ENCODE measurements around the gene SLC15A4. TPM values are rescaled to one million over a fixed set of nuclear protein-coding genes. Genes with fewer than 3 reads are reported as not detected.
A peak's percentile ranks its signal among the peaks of the same experiment; 100 is the strongest.

Gene SLC15A4
- total RNA-seq, 1 donor from 2014 or later: 11.9 TPM

GRCh38 chr12:128815779-128816642 is 7.7 kb downstream of the SLC15A4 start:
- peaks cover 3% of the 10 kb centered on the region for H3K36me3 Mint-ChIP-seq (ENCODE audit: low read depth, unreplicated experiment)
- TF ChIP-seq EZH2 (IDR thresholded peaks at IDR 0.05; ENCODE audit: insufficient read depth, low read length): no peak
- no peak for TF ChIP-seq CTCF (IDR thresholded peaks at IDR 0.05; ENCODE audit: insufficient read depth, low read depth, low read length)
- Histone ChIP-seq H3K4me1 (ENCODE audit: insufficient read depth, low read length) (peaks cover 26% of the 10 kb centered on the region), H3K27me3 (ENCODE audit: insufficient read depth, low read length) (no peaks in the 10 kb centered on the region), H3K79me2 (ENCODE audit: insufficient read depth, low read length) (peaks cover 99% of the 10 kb centered on the region), H3K9me3 (ENCODE audit: insufficient read depth, low read depth, low read length) (no peaks in the 10 kb centered on the region), H2AFZ (ENCODE audit: low read depth, low read length) (no peak overlapping the region), H4K20me1 (ENCODE audit: insufficient read depth, low read length) (peaks cover 52% of the 10 kb centered on the region), H3K4me3 (ENCODE audit: insufficient read depth, low read depth, low read length) (no peak overlapping the region), H3K9ac (ENCODE audit: low read length) (peak overlapping the region; percentile 12), H3K27ac (ENCODE audit: low read depth, low read length) (peak overlapping the region; percentile 90), H3K36me3 (ENCODE audit: insufficient read depth, low read length) (peaks cover 7% of the 10 kb centered on the region), H3K4me2 (ENCODE audit: low read length) (peak overlapping the region; percentile 12)
- H3K9me3 Mint-ChIP-seq (ENCODE audit: unreplicated experiment): peaks cover 3% of the 10 kb centered on the region
- no peak overlapping the region for H3K27ac Mint-ChIP-seq (ENCODE audit: unreplicated experiment)
- DNase-seq (ENCODE audit: low read depth) (peak; percentile 29), FAIRE-seq (no peak)
- H3K4me1 Mint-ChIP-seq (ENCODE audit: low read depth, unreplicated experiment): peaks cover 14% of the 10 kb centered on the region
- no peaks in the 10 kb centered on the region for H3K27me3 Mint-ChIP-seq (ENCODE audit: low read depth, unreplicated experiment)
- no peak overlapping the region for H3K4me3 Mint-ChIP-seq (ENCODE audit: unreplicated experiment)

GRCh38 chr12:128814411-128815261 is 9.1 kb downstream of the SLC15A4 start:
- no peak for FAIRE-seq
- DNase-seq (ENCODE audit: low read depth): no peak
- H3K4me3 Mint-ChIP-seq (ENCODE audit: unreplicated experiment): no peak overlapping the region
- no peak overlapping the region for H3K4me3 ChIP-seq (ENCODE audit: insufficient read depth, low read depth, low read length)
- no peak overlapping the region for H3K27ac ChIP-seq (ENCODE audit: low read depth, low read length)
- no peak overlapping the region for H2AFZ ChIP-seq (ENCODE audit: low read depth, low read length)
- H3K36me3 ChIP-seq (ENCODE audit: insufficient read depth, low read length): peaks cover 4% of the 10 kb centered on the region
- H4K20me1 ChIP-seq (ENCODE audit: insufficient read depth, low read length): peaks cover 52% of the 10 kb centered on the region
- no peaks in the 10 kb centered on the region for H3K27me3 ChIP-seq (ENCODE audit: insufficient read depth, low read length)
- TF ChIP-seq CTCF (IDR thresholded peaks at IDR 0.05; ENCODE audit: insufficient read depth, low read depth, low read length) (no peak), EZH2 (IDR thresholded peaks at IDR 0.05; ENCODE audit: insufficient read depth, low read length) (no peak)
- H3K4me1 Mint-ChIP-seq (ENCODE audit: low read depth, unreplicated experiment): peaks cover 22% of the 10 kb centered on the region
- H3K27ac Mint-ChIP-seq (ENCODE audit: unreplicated experiment): no peak overlapping the region
- H3K27me3 Mint-ChIP-seq (ENCODE audit: low read depth, unreplicated experiment): no peaks in the 10 kb centered on the region
- no peaks in the 10 kb centered on the region for H3K36me3 Mint-ChIP-seq (ENCODE audit: low read depth, unreplicated experiment)
- H3K9ac ChIP-seq (ENCODE audit: low read length): no peak overlapping the region
- H3K9me3 Mint-ChIP-seq (ENCODE audit: unreplicated experiment): no peaks in the 10 kb centered on the region
- no peak overlapping the region for H3K4me2 ChIP-seq (ENCODE audit: low read length)
- H3K4me1 ChIP-seq (ENCODE audit: insufficient read depth, low read length): peaks cover 33% of the 10 kb centered on the region
- peaks cover 99% of the 10 kb centered on the region for H3K79me2 ChIP-seq (ENCODE audit: insufficient read depth, low read length)
- no peaks in the 10 kb centered on the region for H3K9me3 ChIP-seq (ENCODE audit: insufficient read depth, low read depth, low read length)

Data from astrocyte (in vitro differentiated cells and primary cell).